Measurements from ENCODE around the gene EIF3J.

Gene EIF3J, protein sequence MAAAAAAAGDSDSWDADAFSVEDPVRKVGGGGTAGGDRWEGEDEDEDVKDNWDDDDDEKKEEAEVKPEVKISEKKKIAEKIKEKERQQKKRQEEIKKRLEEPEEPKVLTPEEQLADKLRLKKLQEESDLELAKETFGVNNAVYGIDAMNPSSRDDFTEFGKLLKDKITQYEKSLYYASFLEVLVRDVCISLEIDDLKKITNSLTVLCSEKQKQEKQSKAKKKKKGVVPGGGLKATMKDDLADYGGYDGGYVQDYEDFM

GRCh38 chr15:44536962-44537734, at the start of gene EIF3J:
Gene EIF3J, plus strand, starts transcription at chr15:44537147. Its CDS starts 48 bp downstream, at chr15:44537195.
- no peaks in the 10 kb centered on the region for H3K27me3 ChIP-seq (ENCODE audit: control insufficient read depth, insufficient read depth, low read length)
- H3K4me3 ChIP-seq (ENCODE audit: low read length) = peak within 1 kb of the TSS; percentile 95
- H3K9me3 ChIP-seq (ENCODE audit: control insufficient read depth, low read length) = no peaks in the 10 kb centered on the region
- peak within 1 kb of the TSS; percentile 92 for H3K9ac ChIP-seq (ENCODE audit: low read length)
- peaks cover 19% of the 10 kb centered on the region for H3K4me1 ChIP-seq (ENCODE audit: control insufficient read depth, insufficient read depth, low read length)
- no peaks in the 10 kb centered on the region for H3K36me3 ChIP-seq (ENCODE audit: control insufficient read depth, insufficient read depth, low read length)

DNA sequence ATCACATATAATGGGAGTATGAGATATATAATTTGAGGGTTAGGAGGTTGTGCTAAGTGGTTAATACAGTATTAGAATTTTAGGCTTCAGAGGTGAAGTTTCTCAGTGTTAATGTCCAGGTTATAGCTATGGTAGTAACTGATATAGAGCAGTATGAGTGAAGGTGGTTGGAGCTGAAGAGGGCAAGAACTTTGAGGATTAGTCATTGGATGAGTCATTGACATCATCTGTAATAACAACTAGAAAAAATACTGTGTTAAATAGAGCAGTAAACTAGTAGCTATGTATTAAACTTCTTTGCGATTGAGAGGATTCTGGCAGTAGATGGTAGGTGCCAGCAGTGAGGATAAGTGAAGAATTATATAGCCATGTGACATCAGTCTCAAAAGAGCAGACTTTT, 47.5 kb upstream of the EIF3J start:
- no peaks in the 10 kb centered on the region for H3K9me3 ChIP-seq (ENCODE audit: control insufficient read depth, low read length)
- no peak overlapping the region for H3K4me3 ChIP-seq (ENCODE audit: low read length)
- H3K4me1 ChIP-seq (ENCODE audit: control insufficient read depth, insufficient read depth, low read length) = no peaks in the 10 kb centered on the region
- H3K9ac ChIP-seq (ENCODE audit: low read length) = no peak overlapping the region
- H3K27me3 ChIP-seq (ENCODE audit: control insufficient read depth, insufficient read depth, low read length) = no peaks in the 10 kb centered on the region
- H3K36me3 ChIP-seq (ENCODE audit: control insufficient read depth, insufficient read depth, low read length) = peaks cover 7% of the 10 kb centered on the region

GRCh38 chr15:44490622-44491021, 46.3 kb upstream of the EIF3J start:
- Histone ChIP-seq H3K27me3 (ENCODE audit: control insufficient read depth, insufficient read depth, low read length) (no peaks in the 10 kb centered on the region), H3K9ac (ENCODE audit: low read length) (no peak overlapping the region), H3K4me1 (ENCODE audit: control insufficient read depth, insufficient read depth, low read length) (no peaks in the 10 kb centered on the region), H3K4me3 (ENCODE audit: low read length) (no peak overlapping the region), H3K9me3 (ENCODE audit: control insufficient read depth, low read length) (no peaks in the 10 kb centered on the region), H3K36me3 (ENCODE audit: control insufficient read depth, insufficient read depth, low read length) (peaks cover 4% of the 10 kb centered on the region)

DNA sequence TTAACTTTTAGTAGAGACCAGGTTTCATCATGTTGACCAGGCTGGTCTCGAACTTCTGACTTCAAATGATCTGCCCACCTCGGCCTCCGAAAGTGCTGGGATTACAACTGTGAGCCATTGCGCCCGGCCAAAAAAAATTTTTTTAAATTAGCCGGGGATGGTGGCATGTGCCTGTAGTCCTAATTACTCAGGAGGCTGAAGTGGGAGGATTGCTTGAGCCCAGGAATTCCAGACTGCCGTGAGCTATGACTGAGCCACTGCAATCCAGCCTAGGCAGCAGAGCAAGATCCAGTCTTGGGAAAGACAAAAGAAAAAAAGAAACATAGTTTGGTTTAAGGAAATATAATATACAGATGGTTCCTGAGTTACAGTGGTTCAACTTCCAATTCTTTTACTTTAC, 44.9 kb upstream of the EIF3J start:
- Histone ChIP-seq H3K36me3 (ENCODE audit: control insufficient read depth, insufficient read depth, low read length) (peaks cover 4% of the 10 kb centered on the region), H3K9me3 (ENCODE audit: control insufficient read depth, low read length) (no peaks in the 10 kb centered on the region), H3K9ac (ENCODE audit: low read length) (no peak overlapping the region), H3K4me3 (ENCODE audit: low read length) (no peak overlapping the region), H3K27me3 (ENCODE audit: control insufficient read depth, insufficient read depth, low read length) (no peaks in the 10 kb centered on the region), H3K4me1 (ENCODE audit: control insufficient read depth, insufficient read depth, low read length) (no peaks in the 10 kb centered on the region)

DNA sequence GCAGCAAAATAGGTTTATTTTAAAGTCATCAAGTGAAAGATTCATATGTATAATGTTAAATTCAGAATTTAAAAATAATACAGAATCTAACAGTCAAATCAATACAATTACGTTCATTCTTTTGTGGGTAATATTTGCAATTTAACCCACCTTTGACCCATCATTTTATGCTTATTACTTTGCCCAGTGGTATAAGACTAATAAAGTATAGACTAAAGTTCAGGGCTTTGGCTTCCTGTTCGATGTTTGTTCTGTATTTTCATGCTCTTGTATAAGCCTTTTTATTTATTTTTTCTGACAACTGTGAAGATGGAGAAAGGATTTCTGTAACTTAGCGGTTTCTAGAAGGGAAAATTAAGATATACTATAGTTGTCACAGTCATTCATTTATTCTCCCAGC, 44.3 kb upstream of the EIF3J start:
- Histone ChIP-seq H3K4me3 (ENCODE audit: low read length) (no peak overlapping the region), H3K36me3 (ENCODE audit: control insufficient read depth, insufficient read depth, low read length) (no peaks in the 10 kb centered on the region)

GRCh38 chr15:44495562-44495961, 41.4 kb upstream of the EIF3J start:
- H3K36me3 ChIP-seq (ENCODE audit: control insufficient read depth, insufficient read depth, low read length) = no peaks in the 10 kb centered on the region
- H3K9ac ChIP-seq (ENCODE audit: low read length) = no peak overlapping the region
- H3K4me1 ChIP-seq (ENCODE audit: control insufficient read depth, insufficient read depth, low read length) = no peaks in the 10 kb centered on the region
- H3K4me3 ChIP-seq (ENCODE audit: low read length) = no peak overlapping the region
- no peaks in the 10 kb centered on the region for H3K27me3 ChIP-seq (ENCODE audit: control insufficient read depth, insufficient read depth, low read length)
- no peaks in the 10 kb centered on the region for H3K9me3 ChIP-seq (ENCODE audit: control insufficient read depth, low read length)

More for the DNA sequence above, 44.3 kb upstream of the EIF3J start:
- no peaks in the 10 kb centered on the region for H3K27me3 ChIP-seq (ENCODE audit: control insufficient read depth, insufficient read depth, low read length)
- H3K9me3 ChIP-seq (ENCODE audit: control insufficient read depth, low read length) = no peaks in the 10 kb centered on the region
- H3K9ac ChIP-seq (ENCODE audit: low read length) = no peak overlapping the region
- no peaks in the 10 kb centered on the region for H3K4me1 ChIP-seq (ENCODE audit: control insufficient read depth, insufficient read depth, low read length)

DNA sequence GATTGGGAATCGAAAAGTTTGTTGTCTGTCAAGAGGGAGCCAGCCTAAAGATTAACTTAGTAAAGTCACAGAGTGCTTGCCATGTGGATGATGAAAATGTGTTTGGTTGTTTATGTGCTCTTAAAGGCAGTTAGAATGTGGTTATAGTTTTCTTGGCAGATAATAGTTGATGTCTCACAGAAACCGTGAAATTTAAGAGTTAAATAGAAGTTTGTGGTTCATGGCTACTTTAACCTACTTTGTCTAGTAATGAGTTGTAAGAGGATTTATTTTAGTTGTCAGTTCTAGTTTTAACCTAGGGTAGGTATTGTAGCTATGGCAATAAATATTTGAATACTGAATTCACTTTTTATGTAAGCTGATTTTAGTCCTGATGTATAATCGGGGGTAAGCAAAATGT, 36.4 kb upstream of the EIF3J start:
- Histone ChIP-seq H3K9me3 (ENCODE audit: control insufficient read depth, low read length) (no peaks in the 10 kb centered on the region), H3K27me3 (ENCODE audit: control insufficient read depth, insufficient read depth, low read length) (no peaks in the 10 kb centered on the region), H3K4me3 (ENCODE audit: low read length) (no peak overlapping the region), H3K9ac (ENCODE audit: low read length) (no peak overlapping the region), H3K36me3 (ENCODE audit: control insufficient read depth, insufficient read depth, low read length) (no peaks in the 10 kb centered on the region), H3K4me1 (ENCODE audit: control insufficient read depth, insufficient read depth, low read length) (no peaks in the 10 kb centered on the region)

DNA sequence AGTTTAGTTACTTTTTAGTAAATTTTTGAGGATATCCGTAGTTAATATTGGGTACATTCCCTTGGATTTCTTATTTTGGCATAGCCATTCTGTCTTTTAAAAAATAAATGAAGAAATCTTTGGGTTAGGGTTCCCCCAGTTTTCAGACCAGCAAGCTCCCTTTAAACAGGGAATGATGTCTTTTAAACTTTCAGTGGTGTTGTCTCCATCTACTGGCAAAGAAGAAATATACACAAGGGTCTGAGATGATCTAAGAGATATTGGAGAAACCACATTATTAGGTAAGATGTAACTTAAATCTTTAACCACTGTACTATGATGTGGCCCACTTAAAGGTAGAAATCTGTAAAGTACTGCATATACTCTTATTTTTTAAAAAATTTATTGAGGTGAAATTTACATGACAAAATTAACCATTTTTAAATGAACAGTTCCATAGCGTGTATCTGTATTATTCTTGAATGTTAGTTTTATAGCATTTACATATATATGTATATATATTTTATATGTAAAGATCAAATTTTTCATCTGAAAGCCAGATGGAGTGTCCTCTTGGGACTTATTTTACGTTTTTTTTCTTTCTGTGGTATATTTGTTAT, 35.1 kb upstream of the EIF3J start:
- Histone ChIP-seq H3K9me3 (ENCODE audit: control insufficient read depth, low read length) (no peaks in the 10 kb centered on the region), H3K36me3 (ENCODE audit: control insufficient read depth, insufficient read depth, low read length) (no peaks in the 10 kb centered on the region), H3K27me3 (ENCODE audit: control insufficient read depth, insufficient read depth, low read length) (no peaks in the 10 kb centered on the region), H3K9ac (ENCODE audit: low read length) (no peak overlapping the region), H3K4me3 (ENCODE audit: low read length) (no peak overlapping the region), H3K4me1 (ENCODE audit: control insufficient read depth, insufficient read depth, low read length) (no peaks in the 10 kb centered on the region)

DNA sequence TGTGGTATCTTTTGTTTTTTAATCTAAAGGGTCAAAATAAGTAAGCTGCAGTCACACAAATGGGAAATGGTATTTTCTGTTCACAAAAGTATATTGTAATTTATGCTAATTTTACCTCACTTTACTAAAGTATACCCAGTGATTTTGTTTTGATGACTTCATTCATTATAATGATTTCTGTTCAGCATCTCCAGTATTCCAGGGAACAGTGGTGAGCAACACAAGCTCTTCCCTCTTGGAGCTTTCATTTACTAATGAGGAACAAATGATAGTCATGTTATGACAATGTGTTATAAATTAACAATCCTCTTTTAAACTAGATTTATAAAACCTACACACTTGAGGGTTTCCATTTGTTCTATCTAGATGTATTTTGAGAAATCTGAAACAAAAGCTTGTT, 20.5 kb upstream of the EIF3J start:
- H3K4me1 ChIP-seq (ENCODE audit: control insufficient read depth, insufficient read depth, low read length) = no peaks in the 10 kb centered on the region
- H3K9me3 ChIP-seq (ENCODE audit: control insufficient read depth, low read length) = no peaks in the 10 kb centered on the region
- H3K36me3 ChIP-seq (ENCODE audit: control insufficient read depth, insufficient read depth, low read length) = no peaks in the 10 kb centered on the region
- H3K4me3 ChIP-seq (ENCODE audit: low read length) = no peak overlapping the region
- H3K27me3 ChIP-seq (ENCODE audit: control insufficient read depth, insufficient read depth, low read length) = no peaks in the 10 kb centered on the region
- no peak overlapping the region for H3K9ac ChIP-seq (ENCODE audit: low read length)

- Histone ChIP-seq H3K36me3 (ENCODE audit: control insufficient read depth, insufficient read depth, low read length) (no peaks in the 10 kb centered on the region), H3K4me3 (ENCODE audit: low read length) (no peak overlapping the region), H3K9me3 (ENCODE audit: control insufficient read depth, low read length) (no peaks in the 10 kb centered on the region), H3K4me1 (ENCODE audit: control insufficient read depth, insufficient read depth, low read length) (no peaks in the 10 kb centered on the region), H3K27me3 (ENCODE audit: control insufficient read depth, insufficient read depth, low read length) (no peaks in the 10 kb centered on the region), H3K9ac (ENCODE audit: low read length) (no peak overlapping the region)
These were observed 17.4 kb upstream of the EIF3J start for GRCh38 chr15:44519537-44519936.

- no peaks in the 10 kb centered on the region for H3K27me3 ChIP-seq (ENCODE audit: control insufficient read depth, insufficient read depth, low read length)
These were observed 11.9 kb upstream of the EIF3J start for GRCh38 chr15:44525018-44525417.

DNA sequence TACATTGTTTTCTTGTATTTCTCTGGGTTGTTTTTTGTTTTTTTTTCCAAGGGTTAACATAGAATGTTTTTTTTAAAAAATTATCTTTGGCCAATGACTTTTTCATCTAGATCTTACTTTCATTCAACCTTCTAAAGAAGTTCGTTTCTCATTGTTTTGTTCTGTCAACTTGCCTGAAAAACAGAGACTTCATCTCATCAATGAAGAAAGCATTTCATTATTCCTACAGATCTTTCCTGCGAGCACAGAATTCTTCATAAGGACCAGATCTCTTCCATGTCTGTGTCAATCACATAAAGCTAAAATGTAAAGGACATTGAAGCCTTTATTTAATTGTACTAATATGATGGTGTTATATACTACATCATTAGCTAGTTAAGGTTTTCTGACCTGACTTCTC, 9.7 kb upstream of the EIF3J start:
- no peaks in the 10 kb centered on the region for H3K36me3 ChIP-seq (ENCODE audit: control insufficient read depth, insufficient read depth, low read length)
- H3K9ac ChIP-seq (ENCODE audit: low read length) = no peak overlapping the region
- H3K4me1 ChIP-seq (ENCODE audit: control insufficient read depth, insufficient read depth, low read length) = no peaks in the 10 kb centered on the region
- no peak overlapping the region for H3K4me3 ChIP-seq (ENCODE audit: low read length)
- H3K27me3 ChIP-seq (ENCODE audit: control insufficient read depth, insufficient read depth, low read length) = no peaks in the 10 kb centered on the region
- H3K9me3 ChIP-seq (ENCODE audit: control insufficient read depth, low read length) = no peaks in the 10 kb centered on the region

More at GRCh38 chr15:44525018-44525417, 11.9 kb upstream of the EIF3J start:
- Histone ChIP-seq H3K4me3 (ENCODE audit: low read length) (no peak overlapping the region), H3K4me1 (ENCODE audit: control insufficient read depth, insufficient read depth, low read length) (no peaks in the 10 kb centered on the region), H3K9ac (ENCODE audit: low read length) (no peak overlapping the region), H3K9me3 (ENCODE audit: control insufficient read depth, low read length) (no peaks in the 10 kb centered on the region), H3K36me3 (ENCODE audit: control insufficient read depth, insufficient read depth, low read length) (no peaks in the 10 kb centered on the region)

Data from mucosa of stomach (tissue), 1 donor.